GM12878 (cell line): ENCODE measurements around the gene ZNF3. TPM values are rescaled to one million over a fixed set of nuclear protein-coding genes. Genes with fewer than 3 reads are reported as not detected.
A peak's percentile ranks its signal among the peaks of the same experiment; 100 is the strongest.

Experiments
- CHD2 ChIP-seq: IDR thresholded peaks from 2 replicates; pipeline ENCODE4 v1.6.1; 2011; ENCODE audit warnings: low read depth, low read length, improper control_type of control experiment, borderline replicate concordance
- CREM ChIP-seq: IDR thresholded peaks from 2 replicates; pipeline ENCODE4 v1.6.1; 2014; ENCODE audit warnings: antibody characterized with exemption, low read depth
- E2F8 ChIP-seq: fragments of 450-650 bp; IDR thresholded peaks from 2 replicates; pipeline ENCODE4 v1.6.1; 2018; ENCODE audit warnings: mild to moderate bottlenecking, low read depth, moderate library complexity; ENCODE audit not compliant: partially characterized antibody
- EP300 ChIP-seq, 2 experiments: fragments of 150-350 bp in 1 of 2; IDR thresholded peaks; 2 replicates each; pipeline ENCODE4 v1.6.1; 2011 to 2012; ENCODE audit warnings: low read depth in 2 of 2, low read length in 2 of 2, borderline replicate concordance in 1 of 2, improper control_type of control experiment in 1 of 2, inconsistent platforms in 1 of 2; ENCODE audit not compliant: control insufficient read depth in 1 of 2
- HCFC1 ChIP-seq: fragments of 150-350 bp; IDR thresholded peaks from 2 replicates; pipeline ENCODE4 v1.6.1; 2014; ENCODE audit warnings: low read length
- NFIC ChIP-seq: IDR thresholded peaks from 2 replicates; pipeline ENCODE4 v1.6.1; 2012; ENCODE audit warnings: low read depth, mild to moderate bottlenecking, inconsistent platforms, low read length, moderate library complexity
- NFXL1 ChIP-seq: fragments of 450-650 bp; IDR thresholded peaks from 2 replicates; pipeline ENCODE4 v1.6.1; 2017; ENCODE audit warnings: antibody characterized with exemption, mild to moderate bottlenecking, borderline replicate concordance
- NKRF ChIP-seq: fragments of 450-650 bp; conservative IDR thresholded peaks from 2 replicates; pipeline ENCODE4 v1.6.1; 2017; ENCODE audit warnings: mild to moderate bottlenecking, moderate library complexity
- NR2F1 ChIP-seq: fragments of 450-650 bp; conservative IDR thresholded peaks from 2 replicates; pipeline ENCODE4 v1.6.1; 2017; ENCODE audit warnings: mild to moderate bottlenecking
- PBX3 ChIP-seq: IDR thresholded peaks from 2 replicates; pipeline ENCODE4 v1.6.1; 2011; ENCODE audit warnings: mild to moderate bottlenecking, low read depth, low read length, moderate library complexity; ENCODE audit not compliant: insufficient replicate concordance
- RAD51 ChIP-seq: fragments of 450-650 bp; IDR thresholded peaks from 2 replicates; pipeline ENCODE4 v1.6.1; 2016; ENCODE audit warnings: moderate library complexity, mild to moderate bottlenecking, inconsistent platforms
- SP1 ChIP-seq: IDR thresholded peaks from one replicate; pipeline ENCODE4 v1.6.1; 2011; ENCODE audit warnings: low read depth, low read length
- SPI1 ChIP-seq: IDR thresholded peaks from 2 replicates; pipeline ENCODE4 v1.6.1; 2011; ENCODE audit warnings: low read depth, mild to moderate bottlenecking, low read length, moderate library complexity, borderline replicate concordance; ENCODE audit not compliant: insufficient read depth
- SREBF1 ChIP-seq: IDR thresholded peaks from 2 replicates; pipeline ENCODE4 v1.6.1; 2012; ENCODE audit warnings: mild to moderate bottlenecking, low read length
- TAF1 ChIP-seq: IDR thresholded peaks from 2 replicates; pipeline ENCODE4 v1.6.1; 2011; ENCODE audit warnings: mild to moderate bottlenecking, low read depth, low read length, borderline replicate concordance
- YY1 ChIP-seq: IDR thresholded peaks from 2 replicates; pipeline ENCODE4 v1.6.1; 2011; ENCODE audit warnings: low read depth, mild to moderate bottlenecking, low read length
- ZNF24 ChIP-seq: fragments of 450-650 bp; IDR thresholded peaks from 2 replicates; pipeline ENCODE4 v1.6.1; 2017; ENCODE audit warnings: antibody characterized with exemption, mild to moderate bottlenecking
- ZNF274 ChIP-seq: IDR thresholded peaks from one replicate; pipeline ENCODE4 v1.8.0; 2011; ENCODE audit not compliant: insufficient read length, insufficient read depth
- ZSCAN29 ChIP-seq: fragments of 450-650 bp; IDR thresholded peaks from 2 replicates; pipeline ENCODE4 v1.6.1; 2017; ENCODE audit warnings: mild to moderate bottlenecking, moderate library complexity
- polyA plus RNA-seq, 11 experiments: library from polyadenylated mRNA; depleted of rRNA in 4 of 11; unstranded in 6 of 11; stranded (reverse) in 5 of 11; fragments of >200 nt; fragmentation: Nextera tagmentation in 4 of 11; fragmentation: Illumina TruSeq in 1 of 11; extraction: Ambion mirVana in 4 of 11; extraction: Trizol in 1 of 11; gene quantifications; 1 replicate in 1 of 11; 2 replicates in 10 of 11; pipeline versions ENCODE4 v1.2.1 to v1.2.3, GENCODE V29; 2011 to 2016; ENCODE audit warnings: inconsistent platforms in 2 of 11, missing spikeins in 2 of 11, low read depth in 1 of 11
- total RNA-seq, 4 experiments: library from RNA; depleted of rRNA in 3 of 4; stranded (reverse); fragments of >200 nt in 3 of 4; fragmentation: Illumina TruSeq in 1 of 4; extraction: Trizol in 1 of 4; gene quantifications; 2 replicates each; pipeline versions ENCODE4 v1.2.1 to v1.2.3, GENCODE V29; 2013 to 2021

The ZNF3 gene
- total and polyA plus RNA-seq, 10 of the 15 experiments (the other 5 are each of a cell fraction or from before 2014, with no cell fraction given) = 17.2 to 37.4 (median 29.4) TPM

- TF ChIP-seq NKRF (peak; percentile 99), ZNF24 (no peak), E2F8 (peak; percentile 99), NR2F1 (peak; percentile 76), NFXL1 (no peak), SP1 (peak; percentile 94), SPI1 (no peak), NFIC (no peak), ZNF274 (no peak), HCFC1 (no peak; the same call in 1 of the 2 replicates), CHD2 (peak; percentile 83), YY1 (peak; percentile 74), CREM (peak; percentile 64), TAF1 (peak; percentile 44; the same call in 1 of the 2 replicates), SREBF1 (no peak), PBX3 (peak; percentile 98), ZSCAN29 (no peak), RAD51 (peak; percentile 96), EP300 (IDR thresholded peaks at IDR 0.05; ENCODE audit: borderline replicate concordance in 1 of 2, control insufficient read depth in 1 of 2, low read depth in 2 of 2, low read length in 2 of 2) (no peak)
Measured at GRCh38 chr7:100101016-100101862, 19.7 kb upstream of the ZNF3 start, which contains the start of the genes AP4M1 and MCM7 (continued).
